Suprapubic skin (tissue), 3 donors: ENCODE results near the gene LCNL1.

Experiments used
- EP300 ChIP-seq: sonication (generic); formaldehyde crosslinking; IDR thresholded peaks from one replicate; pipeline ENCODE4 v1.6.1; 2017; ENCODE audit warnings: antibody characterized with exemption
- POLR2A ChIP-seq, 2 donors: fragments of 450-650 bp; IDR thresholded peaks; one replicate each; pipeline ENCODE4 v1.6.1; 2017; ENCODE audit warnings: antibody characterized with exemption in 2 of 2, mild to moderate bottlenecking in 2 of 2, moderate library complexity in 2 of 2
- TF ChIP-seq, protein P1 (sequence below), 2 donors: fragments of 200-600 bp in 1 of 2; fragments of 450-650 bp in 1 of 2; sonication (generic) in 1 of 2; IDR thresholded peaks; one replicate each; pipeline ENCODE4 v1.5.1; 2016 to 2019; ENCODE audit warnings: antibody characterized with exemption in 2 of 2, mild to moderate bottlenecking in 1 of 2, moderate library complexity in 1 of 2

DNA sequence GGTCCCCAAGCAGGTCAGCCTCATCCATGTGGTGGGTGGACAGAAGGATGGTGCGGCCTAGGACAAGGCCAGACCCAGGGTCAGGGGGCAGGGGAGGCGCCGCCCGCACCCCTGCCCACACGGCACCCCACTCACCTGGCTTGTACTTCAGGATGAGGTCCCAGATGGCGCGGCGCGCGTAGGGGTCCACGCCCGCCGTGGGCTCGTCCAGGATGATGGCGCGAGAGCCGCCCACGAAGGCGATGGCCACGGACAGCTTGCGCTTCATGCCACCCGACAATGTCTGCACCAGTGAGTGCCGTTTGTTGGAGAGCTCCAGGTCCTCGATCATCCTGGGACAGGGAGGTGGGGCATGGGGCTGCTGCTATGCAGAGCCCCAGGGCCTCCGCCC is 32.7 kb downstream of the LCNL1 start:
- TF ChIP-seq, protein P1, sequence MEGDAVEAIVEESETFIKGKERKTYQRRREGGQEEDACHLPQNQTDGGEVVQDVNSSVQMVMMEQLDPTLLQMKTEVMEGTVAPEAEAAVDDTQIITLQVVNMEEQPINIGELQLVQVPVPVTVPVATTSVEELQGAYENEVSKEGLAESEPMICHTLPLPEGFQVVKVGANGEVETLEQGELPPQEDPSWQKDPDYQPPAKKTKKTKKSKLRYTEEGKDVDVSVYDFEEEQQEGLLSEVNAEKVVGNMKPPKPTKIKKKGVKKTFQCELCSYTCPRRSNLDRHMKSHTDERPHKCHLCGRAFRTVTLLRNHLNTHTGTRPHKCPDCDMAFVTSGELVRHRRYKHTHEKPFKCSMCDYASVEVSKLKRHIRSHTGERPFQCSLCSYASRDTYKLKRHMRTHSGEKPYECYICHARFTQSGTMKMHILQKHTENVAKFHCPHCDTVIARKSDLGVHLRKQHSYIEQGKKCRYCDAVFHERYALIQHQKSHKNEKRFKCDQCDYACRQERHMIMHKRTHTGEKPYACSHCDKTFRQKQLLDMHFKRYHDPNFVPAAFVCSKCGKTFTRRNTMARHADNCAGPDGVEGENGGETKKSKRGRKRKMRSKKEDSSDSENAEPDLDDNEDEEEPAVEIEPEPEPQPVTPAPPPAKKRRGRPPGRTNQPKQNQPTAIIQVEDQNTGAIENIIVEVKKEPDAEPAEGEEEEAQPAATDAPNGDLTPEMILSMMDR (IDR thresholded peaks at IDR 0.05) = no peak
- TF ChIP-seq EP300 = no peak
- no peak for TF ChIP-seq POLR2A (IDR thresholded peaks at IDR 0.05)
